Measurements from ENCODE around the gene RBM33.

DNA sequence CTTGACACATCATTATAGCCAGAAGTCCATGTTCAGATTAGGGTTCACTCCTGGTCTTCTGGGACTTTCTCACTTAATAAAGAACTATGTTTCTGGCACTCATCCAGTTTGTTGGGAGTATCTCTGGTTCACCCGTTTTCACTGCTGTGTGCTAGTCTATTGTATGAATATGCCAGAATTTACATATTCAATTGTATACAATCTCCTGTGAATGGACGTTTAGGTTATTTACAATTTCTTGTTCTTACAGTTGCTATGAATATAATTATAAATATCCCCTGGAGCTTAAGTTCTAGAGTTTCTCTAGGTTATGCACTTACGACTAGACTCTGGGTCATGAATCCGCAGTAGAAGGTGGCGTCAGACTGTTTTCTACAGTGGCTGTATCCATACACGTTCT, 20.0 kb upstream of the RBM33 start:
- TF ChIP-seq, protein P1, sequence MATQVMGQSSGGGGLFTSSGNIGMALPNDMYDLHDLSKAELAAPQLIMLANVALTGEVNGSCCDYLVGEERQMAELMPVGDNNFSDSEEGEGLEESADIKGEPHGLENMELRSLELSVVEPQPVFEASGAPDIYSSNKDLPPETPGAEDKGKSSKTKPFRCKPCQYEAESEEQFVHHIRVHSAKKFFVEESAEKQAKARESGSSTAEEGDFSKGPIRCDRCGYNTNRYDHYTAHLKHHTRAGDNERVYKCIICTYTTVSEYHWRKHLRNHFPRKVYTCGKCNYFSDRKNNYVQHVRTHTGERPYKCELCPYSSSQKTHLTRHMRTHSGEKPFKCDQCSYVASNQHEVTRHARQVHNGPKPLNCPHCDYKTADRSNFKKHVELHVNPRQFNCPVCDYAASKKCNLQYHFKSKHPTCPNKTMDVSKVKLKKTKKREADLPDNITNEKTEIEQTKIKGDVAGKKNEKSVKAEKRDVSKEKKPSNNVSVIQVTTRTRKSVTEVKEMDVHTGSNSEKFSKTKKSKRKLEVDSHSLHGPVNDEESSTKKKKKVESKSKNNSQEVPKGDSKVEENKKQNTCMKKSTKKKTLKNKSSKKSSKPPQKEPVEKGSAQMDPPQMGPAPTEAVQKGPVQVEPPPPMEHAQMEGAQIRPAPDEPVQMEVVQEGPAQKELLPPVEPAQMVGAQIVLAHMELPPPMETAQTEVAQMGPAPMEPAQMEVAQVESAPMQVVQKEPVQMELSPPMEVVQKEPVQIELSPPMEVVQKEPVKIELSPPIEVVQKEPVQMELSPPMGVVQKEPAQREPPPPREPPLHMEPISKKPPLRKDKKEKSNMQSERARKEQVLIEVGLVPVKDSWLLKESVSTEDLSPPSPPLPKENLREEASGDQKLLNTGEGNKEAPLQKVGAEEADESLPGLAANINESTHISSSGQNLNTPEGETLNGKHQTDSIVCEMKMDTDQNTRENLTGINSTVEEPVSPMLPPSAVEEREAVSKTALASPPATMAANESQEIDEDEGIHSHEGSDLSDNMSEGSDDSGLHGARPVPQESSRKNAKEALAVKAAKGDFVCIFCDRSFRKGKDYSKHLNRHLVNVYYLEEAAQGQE (IDR thresholded peaks at IDR 0.05; ENCODE audit: low read depth) = no peak
- TF ChIP-seq CEBPB (IDR thresholded peaks at IDR 0.05) = no peak
- TF ChIP-seq RAD21 (IDR thresholded peaks at IDR 0.05; ENCODE audit: low read depth) = no peak
- no peak for TF ChIP-seq EP300 (IDR thresholded peaks at IDR 0.05; ENCODE audit: borderline replicate concordance)
- no peak for TF ChIP-seq CREB1 (IDR thresholded peaks at IDR 0.05; ENCODE audit: low read depth)
- TF ChIP-seq FOXM1 (IDR thresholded peaks at IDR 0.05; ENCODE audit: borderline replicate concordance, low read depth) = no peak
- no peak for TF ChIP-seq TAF1 (IDR thresholded peaks at IDR 0.05; ENCODE audit: low read depth)
- no peak for TF ChIP-seq NFIC (IDR thresholded peaks at IDR 0.05)
- no peak for TF ChIP-seq YY1 (IDR thresholded peaks at IDR 0.05; ENCODE audit: low read depth)
- no peak for TF ChIP-seq TEAD4 (IDR thresholded peaks at IDR 0.05)
- TF ChIP-seq, protein P2, sequence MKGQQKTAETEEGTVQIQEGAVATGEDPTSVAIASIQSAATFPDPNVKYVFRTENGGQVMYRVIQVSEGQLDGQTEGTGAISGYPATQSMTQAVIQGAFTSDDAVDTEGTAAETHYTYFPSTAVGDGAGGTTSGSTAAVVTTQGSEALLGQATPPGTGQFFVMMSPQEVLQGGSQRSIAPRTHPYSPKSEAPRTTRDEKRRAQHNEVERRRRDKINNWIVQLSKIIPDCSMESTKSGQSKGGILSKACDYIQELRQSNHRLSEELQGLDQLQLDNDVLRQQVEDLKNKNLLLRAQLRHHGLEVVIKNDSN (IDR thresholded peaks at IDR 0.05) = no peak
- no peak for TF ChIP-seq TCF12 (IDR thresholded peaks at IDR 0.05; ENCODE audit: low read depth)
